Cortex of kidney (tissue), 1 donor: ENCODE results near the gene KCNJ3.

Source experiments
- DNase-seq: peaks from one replicate; lab custom pipeline; 2025; lab: John Stamatoyannopoulos, UW

Gene KCNJ3, protein sequence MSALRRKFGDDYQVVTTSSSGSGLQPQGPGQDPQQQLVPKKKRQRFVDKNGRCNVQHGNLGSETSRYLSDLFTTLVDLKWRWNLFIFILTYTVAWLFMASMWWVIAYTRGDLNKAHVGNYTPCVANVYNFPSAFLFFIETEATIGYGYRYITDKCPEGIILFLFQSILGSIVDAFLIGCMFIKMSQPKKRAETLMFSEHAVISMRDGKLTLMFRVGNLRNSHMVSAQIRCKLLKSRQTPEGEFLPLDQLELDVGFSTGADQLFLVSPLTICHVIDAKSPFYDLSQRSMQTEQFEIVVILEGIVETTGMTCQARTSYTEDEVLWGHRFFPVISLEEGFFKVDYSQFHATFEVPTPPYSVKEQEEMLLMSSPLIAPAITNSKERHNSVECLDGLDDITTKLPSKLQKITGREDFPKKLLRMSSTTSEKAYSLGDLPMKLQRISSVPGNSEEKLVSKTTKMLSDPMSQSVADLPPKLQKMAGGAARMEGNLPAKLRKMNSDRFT

DNA sequence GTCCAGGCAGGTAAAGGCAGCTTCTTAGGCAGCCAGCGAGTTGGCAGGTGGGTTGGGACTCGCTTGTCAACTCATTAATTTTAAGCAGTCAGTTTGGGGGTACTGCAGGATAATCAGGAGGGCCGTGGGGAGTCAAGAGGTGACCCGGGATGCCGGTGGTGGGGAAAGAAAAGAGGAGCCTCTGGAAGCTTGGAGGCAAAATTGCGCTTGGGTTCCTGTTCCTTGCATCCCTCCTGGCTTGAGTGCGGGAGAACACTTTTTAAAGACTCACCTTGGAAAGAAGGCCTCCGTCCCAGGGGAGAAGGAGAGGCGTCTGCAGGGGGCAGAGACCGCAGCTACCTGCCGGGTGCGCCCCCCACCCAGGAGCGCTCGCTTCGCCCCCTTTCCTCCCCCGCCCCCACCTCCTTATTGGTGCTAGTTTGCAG lies at the start of gene KCNJ3:
Gene KCNJ3, plus strand, starts transcription at position 400 of the 425 bp plus-strand sequence. CDS start 81 bp downstream, outside the sequence.
- DNase-seq = no peak

DNA sequence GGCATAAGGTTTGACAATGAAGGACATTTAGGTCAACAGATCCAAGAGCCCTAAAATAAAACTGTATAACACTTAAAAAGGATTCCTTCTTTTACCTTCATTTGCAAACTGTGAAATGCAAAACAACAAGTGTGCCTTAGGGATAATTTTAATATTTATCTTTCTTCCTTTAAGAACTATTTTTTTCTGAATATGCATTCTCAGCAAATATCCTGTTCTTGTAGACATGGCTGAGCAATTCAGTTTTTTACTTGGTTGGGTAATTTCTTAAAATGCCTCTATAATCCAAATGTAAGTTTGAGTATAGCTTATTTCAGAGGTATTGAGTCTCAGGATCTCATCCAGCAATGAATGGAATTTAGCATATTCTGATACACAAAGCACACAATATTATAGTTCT lies 43.0 kb upstream of the KCNJ3 start:
- no peak for DNase-seq

DNA sequence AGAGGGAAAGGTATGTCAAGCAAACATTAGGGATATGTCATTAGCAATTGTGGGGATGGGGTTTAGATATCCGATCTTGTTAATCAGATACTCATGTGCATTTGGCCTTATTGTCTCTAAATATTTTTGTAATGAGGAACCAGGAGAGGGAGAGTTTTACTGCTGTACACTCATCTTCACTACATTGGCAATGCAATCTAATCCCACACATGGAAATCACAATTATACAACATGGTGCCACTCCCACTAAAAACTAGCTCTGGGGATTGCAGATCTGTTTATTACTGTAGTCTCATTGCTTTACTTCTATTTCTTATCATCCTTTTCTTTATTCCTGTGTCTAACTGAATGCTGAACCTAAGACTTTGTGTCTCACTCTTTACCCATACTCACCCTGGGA lies 39.6 kb upstream of the KCNJ3 start:
- DNase-seq = no peak

DNA sequence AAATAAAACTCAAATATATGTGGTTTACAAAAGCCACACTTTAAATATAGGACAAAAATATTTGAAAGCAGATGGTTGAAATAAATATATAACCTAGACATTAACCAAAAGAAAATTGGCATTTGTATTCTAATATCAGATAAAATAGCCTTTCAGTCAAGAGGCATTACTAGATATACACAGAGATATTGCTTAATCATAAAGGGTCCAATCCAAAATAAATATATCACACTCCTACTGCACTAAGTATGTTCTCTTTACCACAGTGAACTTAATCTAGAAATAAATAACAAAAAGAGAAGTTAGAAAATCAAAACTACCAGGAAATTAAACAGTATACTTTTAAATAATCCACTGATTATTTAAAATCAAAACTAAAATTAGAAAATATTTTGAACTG lies 34.2 kb upstream of the KCNJ3 start:
- no peak for DNase-seq

DNA sequence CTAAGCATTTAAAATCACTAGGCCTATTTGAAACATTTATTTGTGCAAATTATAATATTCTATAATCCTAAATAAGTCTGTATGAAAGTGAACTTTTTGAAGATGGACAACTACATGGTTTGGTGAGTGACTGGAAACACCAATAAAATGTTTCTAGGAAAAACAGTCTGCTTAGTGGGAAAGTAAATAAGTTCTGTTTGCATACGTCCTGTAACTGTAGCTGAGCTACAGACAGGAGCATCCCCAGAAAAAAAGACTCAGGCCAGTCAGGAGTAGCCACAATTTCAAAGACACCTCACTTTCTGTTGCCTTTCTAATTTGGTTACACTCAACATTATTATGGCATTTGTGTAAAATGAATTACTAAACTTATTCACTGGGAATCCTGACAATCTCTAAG lies 28.4 kb upstream of the KCNJ3 start:
- no peak for DNase-seq

DNA sequence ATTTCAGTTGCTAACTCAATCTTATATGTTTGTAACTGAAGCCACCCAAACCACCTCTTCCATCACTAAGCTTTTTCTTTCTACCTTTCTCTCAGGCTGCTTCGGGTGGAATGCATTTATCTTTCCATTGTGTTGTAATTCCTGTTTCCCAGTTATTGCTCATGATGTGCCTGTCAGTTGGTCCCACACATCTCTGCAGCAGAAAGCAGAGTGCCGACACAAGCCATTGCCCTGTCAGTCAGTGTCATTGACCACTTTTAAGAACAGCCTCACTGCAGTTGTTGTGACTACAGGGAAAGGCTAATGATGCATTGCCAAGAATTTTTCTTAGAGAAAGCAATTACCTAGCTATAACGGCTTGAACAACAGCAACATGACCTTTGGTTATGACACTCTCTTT lies 24.8 kb upstream of the KCNJ3 start:
- no peak for DNase-seq

DNA sequence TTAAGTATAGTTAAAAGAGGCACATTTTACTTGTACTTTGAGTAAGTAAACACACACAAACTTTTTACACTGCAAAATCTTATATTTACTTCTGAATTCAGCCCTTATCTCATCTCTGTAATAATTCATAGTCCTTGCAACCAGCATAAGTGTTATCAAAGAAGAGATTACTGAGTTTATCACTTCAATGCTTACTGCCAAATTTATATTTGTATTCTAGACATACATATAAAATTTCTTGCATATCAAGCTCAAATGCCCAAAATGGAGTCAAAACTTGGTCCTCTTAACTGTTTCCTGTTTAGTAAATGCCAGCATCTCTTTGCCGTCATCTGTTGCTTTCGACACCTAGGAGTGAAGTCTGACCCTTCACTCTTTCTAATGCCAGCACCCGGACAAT lies 21.1 kb upstream of the KCNJ3 start:
- DNase-seq = no peak

DNA sequence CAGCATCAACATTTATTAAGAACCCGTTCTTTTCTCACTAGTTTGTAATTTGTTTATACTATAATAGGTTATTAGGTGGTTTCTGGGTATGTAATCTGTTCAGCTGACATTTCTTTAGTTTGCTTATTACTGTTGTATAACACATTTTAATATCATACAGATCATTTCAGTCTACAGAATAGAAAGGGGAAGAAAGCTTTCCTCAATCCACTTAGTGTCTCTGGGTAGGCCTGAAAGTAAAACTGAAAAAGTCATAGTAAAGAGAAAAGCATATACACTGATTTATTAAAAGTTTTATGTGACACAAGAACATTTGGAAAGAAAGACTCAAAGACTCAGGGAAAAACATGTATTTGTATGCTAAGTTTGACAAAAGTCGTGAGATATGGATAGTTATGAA lies 16.8 kb upstream of the KCNJ3 start:
- no peak for DNase-seq

DNA sequence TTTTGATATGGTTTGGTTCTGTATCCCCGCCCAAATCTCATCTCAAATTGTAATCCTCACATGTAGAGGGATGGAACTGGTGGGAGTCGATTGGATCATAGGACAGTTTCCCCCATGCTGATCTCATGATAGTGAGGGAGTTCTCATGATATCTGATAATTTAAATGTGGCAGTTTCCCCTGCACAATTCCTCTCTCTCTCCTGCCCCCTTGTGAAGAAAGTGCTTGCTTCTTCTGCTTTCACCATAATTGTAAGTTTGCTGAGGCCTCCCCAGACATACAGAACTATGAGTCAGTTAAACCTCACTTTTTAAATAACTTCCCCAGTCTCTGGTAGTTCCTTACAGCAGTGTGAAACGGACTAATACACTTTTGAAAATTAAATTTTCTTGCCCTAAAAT lies 12.3 kb upstream of the KCNJ3 start:
- no peak for DNase-seq

DNA sequence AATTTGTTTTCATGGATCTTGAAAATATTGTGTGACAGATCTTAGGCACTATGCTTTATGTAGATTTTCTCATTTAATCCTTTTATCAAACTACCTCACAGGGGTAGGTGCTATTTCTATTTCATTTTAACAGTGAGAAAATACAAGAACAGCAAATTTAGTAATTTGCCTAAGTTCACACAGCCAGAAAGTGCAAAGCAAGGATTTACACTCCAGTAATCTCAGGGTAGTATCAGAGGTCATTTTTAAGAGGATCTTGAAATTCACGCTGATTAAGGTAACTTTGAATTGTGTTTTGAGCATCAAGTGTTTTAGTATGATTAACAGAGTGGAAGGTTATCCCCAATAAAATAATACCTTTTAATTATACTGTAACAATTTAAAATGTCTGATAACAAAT lies 10.1 kb upstream of the KCNJ3 start:
- DNase-seq = no peak

DNA sequence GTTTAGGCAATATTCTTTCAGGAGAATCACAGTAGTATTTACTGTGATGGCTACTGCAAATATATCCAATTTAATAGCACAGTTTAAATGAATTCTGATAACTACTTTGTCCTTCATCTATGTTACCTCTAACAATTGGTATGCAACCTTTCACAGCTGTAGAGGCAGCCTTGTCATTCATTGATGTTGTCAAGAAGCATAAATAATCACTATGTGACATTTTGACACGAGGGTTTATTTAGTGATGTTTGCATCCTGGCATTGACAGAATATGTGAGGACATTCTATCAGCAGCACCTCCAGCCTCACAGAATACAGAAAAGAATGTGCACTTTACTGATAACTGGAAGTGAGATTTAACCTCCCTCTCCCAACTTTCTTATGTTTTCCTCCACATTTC lies 9.3 kb upstream of the KCNJ3 start:
- no peak for DNase-seq

DNA sequence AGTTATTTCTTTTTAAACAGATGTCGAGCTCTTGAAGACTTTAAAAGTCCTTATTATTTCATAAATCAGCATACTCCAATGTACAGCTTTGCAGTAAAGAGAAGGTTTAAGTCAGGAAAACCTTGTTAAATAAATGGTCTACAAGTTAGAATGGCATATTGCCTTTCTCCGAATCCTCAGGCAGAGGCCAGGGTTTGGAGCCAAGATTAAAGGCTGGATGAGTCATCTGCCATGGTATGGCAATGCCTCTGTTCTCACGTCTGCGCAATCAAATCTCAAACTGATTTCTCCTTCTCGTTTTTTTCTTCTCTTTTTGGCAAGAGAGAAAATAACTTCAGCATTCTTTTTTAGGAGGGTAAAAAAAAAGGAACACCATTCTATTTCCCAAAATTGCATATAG lies 5.6 kb upstream of the KCNJ3 start:
- DNase-seq = no peak

DNA sequence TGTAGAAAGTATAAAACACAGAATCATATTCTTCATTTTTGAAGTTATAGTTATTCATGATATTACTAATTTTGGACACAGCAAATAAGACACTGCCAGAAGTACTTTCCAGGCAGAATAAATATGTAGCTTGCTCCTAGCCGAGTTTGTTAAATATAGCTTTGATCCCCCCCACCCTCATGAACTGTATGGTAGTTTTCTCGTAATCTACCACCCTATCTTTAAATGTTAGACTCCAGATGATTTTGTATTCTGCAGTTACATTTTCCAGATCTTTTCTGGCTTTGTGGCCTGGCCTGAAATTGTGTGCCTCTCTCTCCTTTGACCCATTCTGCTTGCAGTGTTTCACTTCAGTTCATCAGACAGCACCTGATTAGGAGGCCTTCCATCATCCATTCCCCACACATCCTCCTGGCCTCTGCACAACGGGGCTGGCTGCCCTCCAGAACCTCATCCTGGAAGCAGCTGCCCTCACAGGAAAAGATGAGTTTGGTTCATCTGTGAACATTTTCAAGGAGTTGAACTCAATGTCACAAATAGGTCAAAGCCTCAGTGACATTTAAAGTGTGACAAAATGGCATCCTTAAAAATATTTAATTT lies 4.7 kb upstream of the KCNJ3 start:
- no peak for DNase-seq

DNA sequence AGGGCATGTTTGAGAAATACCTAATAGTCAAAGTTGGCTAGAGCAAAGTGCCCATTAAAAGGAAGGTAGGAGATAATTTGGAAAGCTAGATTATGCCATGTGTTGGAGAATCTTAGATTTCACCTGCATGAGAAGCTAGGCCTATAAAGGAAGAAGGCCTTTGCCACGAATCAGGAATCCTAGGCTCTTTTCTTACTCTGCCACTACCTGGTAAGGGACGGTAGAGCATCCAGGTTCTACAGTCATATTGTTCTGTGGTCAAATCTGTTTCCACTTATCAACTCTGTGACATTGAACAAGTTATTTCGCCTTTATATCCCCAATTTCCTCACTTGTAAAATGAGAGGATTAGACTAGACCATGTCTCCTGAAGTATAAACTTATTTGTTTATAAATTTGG lies 3.6 kb upstream of the KCNJ3 start:
- no peak for DNase-seq

DNA sequence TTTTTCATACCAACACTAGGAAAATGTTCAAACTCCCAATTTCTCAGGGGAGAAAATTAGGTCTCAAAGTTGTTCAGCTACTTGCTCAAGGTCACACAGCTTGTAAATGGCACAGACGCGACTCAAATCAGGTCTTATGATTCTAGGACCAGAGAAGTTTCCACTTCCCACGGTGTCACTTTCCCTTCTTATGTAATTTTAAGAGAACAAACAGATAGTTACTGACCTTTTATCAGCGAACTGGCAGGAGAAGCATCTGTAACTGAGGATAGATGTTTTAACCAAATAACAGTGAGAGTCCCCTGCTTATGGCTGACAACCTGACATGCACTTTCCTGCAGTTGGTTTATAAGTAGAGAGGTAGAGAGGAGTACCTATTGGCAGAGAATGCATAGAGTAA lies 2.1 kb upstream of the KCNJ3 start:
- DNase-seq = no peak

DNA sequence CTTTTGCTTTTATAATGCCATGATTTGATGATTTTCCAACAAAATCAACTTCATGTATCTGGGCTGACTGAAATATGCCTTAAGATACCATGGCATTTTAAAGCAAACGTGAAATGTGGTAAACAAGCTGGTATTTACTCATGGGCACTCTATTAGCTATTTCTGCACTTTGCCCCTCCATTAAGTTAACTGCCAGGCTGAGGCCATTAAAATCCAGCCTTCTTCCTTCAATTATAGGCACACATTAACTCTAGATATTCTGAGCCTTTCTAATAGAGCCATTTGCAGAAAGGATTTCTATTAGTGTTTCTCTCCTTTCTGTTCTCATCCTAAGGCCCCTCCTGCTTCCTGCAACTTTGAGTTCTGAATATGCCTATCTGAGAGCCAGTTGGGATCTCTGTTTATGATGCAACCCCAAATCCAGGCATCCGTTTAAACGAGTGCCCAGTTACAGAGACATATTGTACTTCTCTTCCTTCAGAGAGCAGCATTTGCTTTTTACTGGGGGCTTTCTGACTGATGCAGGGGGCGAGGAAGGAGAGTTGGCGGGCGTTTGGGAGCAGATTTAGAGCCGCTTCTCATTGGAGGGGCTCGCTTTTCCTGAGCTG lies 1.6 kb upstream of the KCNJ3 start:
- DNase-seq = no peak

DNA sequence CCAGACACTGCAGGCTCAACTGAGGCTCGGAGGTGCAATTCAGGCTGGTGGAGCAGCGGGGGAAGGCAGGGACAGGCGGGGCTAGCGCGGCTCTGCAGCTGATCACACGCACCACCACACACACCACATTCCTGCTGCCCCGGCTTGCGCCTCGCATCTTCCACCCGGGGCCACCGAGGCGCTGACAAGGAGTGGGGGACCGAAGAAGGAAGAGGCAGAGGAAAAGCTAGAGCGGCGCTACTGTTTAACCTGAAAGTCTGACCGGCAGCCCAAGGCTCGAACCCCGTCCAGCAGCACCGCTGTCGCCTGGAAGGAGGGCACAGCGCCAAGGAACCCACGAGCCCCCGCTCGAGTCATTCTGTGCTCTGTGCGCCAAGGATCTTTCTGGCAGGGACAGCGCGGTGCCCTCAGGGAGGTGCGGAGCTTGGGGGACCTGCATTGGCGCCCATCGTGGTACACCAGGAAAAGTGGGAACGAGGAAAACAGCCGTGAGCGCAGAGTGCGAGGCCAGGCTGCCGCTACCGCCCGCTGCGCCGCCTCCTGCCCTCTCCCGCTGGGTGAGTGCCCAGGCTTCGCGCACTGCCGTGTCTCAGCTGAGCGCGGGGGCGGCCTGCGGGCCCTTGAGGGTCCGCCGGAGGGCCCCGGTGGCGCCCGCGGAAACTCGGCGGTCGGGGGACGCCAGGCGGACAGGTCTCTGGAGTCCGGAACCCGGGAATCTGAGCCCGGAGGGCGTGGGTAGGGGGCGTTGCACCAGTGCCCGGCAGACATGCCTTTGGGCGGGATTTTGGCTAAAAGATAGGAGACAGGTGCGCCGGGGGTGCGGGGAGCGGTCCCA lies 860 bp upstream of the KCNJ3 start:
- no peak for DNase-seq

DNA sequence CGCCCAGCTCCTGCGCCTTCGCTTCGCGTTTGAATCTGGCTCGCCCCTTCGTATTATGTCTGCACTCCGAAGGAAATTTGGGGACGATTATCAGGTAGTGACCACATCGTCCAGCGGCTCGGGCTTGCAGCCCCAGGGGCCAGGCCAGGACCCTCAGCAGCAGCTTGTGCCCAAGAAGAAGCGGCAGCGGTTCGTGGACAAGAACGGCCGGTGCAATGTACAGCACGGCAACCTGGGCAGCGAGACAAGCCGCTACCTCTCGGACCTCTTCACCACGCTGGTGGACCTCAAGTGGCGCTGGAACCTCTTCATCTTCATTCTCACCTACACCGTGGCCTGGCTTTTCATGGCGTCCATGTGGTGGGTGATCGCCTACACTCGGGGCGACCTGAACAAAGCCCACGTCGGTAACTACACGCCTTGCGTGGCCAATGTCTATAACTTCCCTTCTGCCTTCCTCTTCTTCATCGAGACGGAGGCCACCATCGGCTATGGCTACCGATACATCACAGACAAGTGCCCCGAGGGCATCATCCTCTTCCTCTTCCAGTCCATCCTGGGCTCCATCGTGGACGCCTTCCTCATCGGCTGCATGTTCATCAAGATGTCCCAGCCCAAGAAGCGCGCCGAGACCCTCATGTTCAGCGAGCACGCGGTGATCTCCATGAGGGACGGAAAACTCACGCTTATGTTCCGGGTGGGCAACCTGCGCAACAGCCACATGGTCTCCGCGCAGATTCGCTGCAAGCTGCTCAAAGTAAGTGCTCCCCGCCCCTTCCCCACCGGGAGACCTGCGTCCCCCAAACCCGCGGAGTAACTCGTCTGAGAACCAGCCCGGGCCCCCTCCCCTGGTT lies 453 bp downstream of the KCNJ3 start:
- DNase-seq = no peak

DNA sequence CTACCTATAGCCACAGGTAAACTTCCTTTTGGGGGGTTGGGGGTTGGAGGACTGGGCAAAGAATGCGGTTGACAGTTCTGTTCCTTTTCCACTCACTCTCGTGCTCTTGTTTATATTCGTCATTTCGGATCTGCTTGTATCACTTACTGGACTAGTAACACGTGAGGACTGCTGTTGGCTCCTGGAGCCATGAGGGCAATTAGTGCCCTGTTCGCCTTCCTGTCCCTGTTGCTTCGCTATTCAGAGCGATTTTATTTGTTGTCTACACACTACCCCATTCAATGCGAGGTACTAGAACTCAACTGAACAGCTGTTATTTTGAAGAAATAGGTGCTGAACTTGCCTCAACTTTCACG lies 1.1 kb downstream of the KCNJ3 start:
- DNase-seq = no peak

DNA sequence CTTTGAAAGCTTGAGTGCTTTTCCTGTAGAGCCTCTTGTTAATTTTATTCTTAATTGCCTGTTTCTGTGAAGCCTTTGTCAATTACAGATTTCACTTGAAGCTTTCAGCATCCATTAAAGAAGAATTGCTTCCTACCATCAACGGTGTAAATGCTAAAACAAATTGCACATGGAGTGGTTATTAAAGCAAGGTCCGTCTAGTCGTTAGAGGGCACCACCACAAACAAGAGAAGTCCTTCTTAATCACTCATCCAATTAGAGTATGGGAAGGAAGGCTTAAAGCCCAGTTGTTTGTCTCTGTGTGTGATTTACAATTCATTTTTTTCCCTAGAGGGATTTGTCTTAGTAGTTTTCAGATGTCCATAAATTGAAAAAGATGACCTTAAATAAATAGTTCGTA lies 1.6 kb downstream of the KCNJ3 start:
- DNase-seq = no peak

DNA sequence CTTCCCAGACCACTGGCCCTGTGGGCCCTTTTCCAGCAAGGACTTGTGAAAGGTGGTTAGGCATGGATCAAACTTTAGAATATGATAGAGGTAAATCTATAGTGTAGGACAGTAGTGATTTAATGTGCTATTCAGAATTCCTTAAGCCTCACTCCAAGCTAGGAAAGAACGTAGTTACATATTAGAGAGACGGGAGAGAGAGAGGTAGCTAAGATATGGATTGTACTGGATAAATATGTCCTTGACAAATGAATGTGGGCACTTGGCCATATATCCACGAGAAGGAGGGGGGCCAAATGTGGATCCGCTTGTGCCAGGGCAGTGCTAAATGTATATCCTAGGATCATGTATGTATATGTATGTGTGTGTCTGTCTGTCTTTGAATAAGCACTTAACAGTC lies 6.5 kb downstream of the KCNJ3 start:
- DNase-seq = no peak

DNA sequence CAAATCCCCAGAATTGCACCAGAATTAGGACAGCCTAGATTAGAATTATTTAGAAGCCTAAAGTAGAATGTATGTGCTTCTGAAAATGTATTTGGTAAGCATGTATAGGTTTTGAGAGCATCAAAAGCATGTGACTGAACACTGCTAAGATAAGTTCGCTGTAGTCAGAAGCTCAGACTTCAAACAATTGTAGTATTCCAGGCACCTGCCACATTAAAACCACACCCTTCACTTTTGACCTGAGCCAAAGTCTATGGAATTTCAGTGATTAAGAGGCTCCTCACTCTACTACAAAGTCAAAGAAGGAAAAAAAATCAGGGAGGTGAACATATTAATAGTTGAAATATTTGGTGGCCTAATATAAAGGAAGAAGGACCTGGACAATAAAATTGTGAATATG lies 8.2 kb downstream of the KCNJ3 start:
- no peak for DNase-seq
